ENCODE data around the gene C2orf42.
"Not testable (repeated sequence)": the region's sequence is repeated elsewhere in the genome, so short reads cannot be mapped to it uniquely, and the experiment has no call there.

- TF ChIP-seq CTCF, POLR2A (IDR thresholded peaks at IDR 0.05): not testable (repeated sequence)
These were observed 32.5 kb upstream of the C2orf42 start for GRCh38 chr2:70223305-70223704.
